ENCODE measurements around the gene PPDPF.

- TF ChIP-seq CTCF (conservative IDR thresholded peaks at IDR 0.05; ENCODE audit: low read length) = no peak
- TF ChIP-seq EZH2phosphoT487 (IDR thresholded peaks at IDR 0.05; ENCODE audit: borderline replicate concordance, low read depth, low read length) = no peak
Measured at GRCh38 chr20:63522091-63522868, 1.7 kb downstream of the PPDPF start.

Data from OCI-LY7 (cell line).